GM12874 (cell line): ENCODE data around the gene KCNG1.
A peak's percentile ranks its signal among the peaks of the same experiment; 100 is the strongest.

Experiments
- CTCF ChIP-seq: IDR thresholded peaks from 2 replicates; pipeline ENCODE4 v1.5.1; 2011; ENCODE audit warnings: low read depth, mild to moderate bottlenecking, control low read depth, low read length, moderate library complexity; ENCODE audit not compliant: insufficient read depth

KCNG1 gene

GRCh38 chr20:51043811-51044210 lies 20.9 kb upstream of the KCNG1 start:
- TF ChIP-seq CTCF = no peak

DNA sequence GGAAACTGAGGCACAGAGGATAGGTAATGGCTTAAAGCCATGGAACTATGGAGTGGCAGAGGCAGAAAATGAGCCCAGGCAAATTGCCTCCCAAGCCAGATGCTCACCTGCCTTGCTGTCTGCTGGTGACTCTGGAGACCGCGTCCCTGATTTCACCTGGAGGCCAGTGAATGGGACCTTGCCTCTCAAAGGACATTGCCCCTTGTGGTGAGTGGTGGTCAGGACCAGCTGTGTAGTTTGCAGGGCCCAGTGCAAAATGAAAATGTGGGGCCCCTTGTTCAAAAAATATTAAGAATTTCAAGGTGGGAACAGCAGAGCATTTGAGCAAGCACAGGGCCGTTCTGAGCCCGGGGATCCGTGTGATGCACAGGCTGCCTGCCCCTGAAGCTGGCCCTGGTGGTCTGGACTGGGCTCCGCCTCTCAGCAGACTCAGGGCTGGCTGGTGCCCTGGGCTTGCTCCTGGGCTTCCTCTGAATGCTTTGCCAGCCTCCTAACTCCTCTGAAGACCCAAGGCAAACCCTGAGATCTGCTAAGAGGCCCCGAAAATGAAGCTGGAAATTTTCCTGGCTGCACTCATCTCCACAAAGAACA lies 19.8 kb upstream of the KCNG1 start:
- peak; percentile 14; the same call in 1 of the 2 replicates for TF ChIP-seq CTCF

GRCh38 chr20:51042064-51042463 lies 19.2 kb upstream of the KCNG1 start:
- TF ChIP-seq CTCF = no peak

- no peak for TF ChIP-seq CTCF
Measured at GRCh38 chr20:51037532-51038115, 14.7 kb upstream of the KCNG1 start.

- TF ChIP-seq CTCF = no peak
Measured at GRCh38 chr20:51036827-51037531, 14.1 kb upstream of the KCNG1 start.

- TF ChIP-seq CTCF = no peak
Measured at GRCh38 chr20:51036226-51036625, 13.3 kb upstream of the KCNG1 start.

GRCh38 chr20:51034988-51035656 lies 12.2 kb upstream of the KCNG1 start:
- no peak for TF ChIP-seq CTCF
